Smooth muscle cell (in vitro differentiated cells): ENCODE data around the gene IL17RC. TPM values are rescaled to one million over a fixed set of nuclear protein-coding genes. Genes with fewer than 3 reads are reported as not detected.

Experiments
- DNase-seq: peaks from one replicate; lab custom pipeline; 2025; ENCODE audit not compliant: unreplicated experiment; lab: John Stamatoyannopoulos, UW
- H2AFZ ChIP-seq: fragments of 200-600 bp; sonication (generic); 2 replicates; pipeline ENCODE4 v1.6.0; 2016; ENCODE audit warnings: antibody characterized with exemption, low read depth, mild to moderate bottlenecking
- H3F3A ChIP-seq: fragments of 200-600 bp; sonication (generic); 2 replicates; pipeline ENCODE4 v1.6.0; 2017; ENCODE audit warnings: antibody characterized with exemption, low read depth
- H3K27ac ChIP-seq: fragments of 200-600 bp; sonication (generic); 2 replicates; pipeline ENCODE4 v1.5.1; 2016; ENCODE audit warnings: low read depth, mild to moderate bottlenecking
- H3K27me3 ChIP-seq: fragments of 200-600 bp; sonication (generic); 2 replicates; pipeline ENCODE4 v1.6.1; 2016; ENCODE audit warnings: low read depth, mild to moderate bottlenecking
- H3K36me3 ChIP-seq: fragments of 200-600 bp; sonication (generic); 2 replicates; pipeline ENCODE4 v1.5.1; 2016; ENCODE audit warnings: low read depth
- H3K4me1 ChIP-seq: fragments of 200-600 bp; sonication (generic); 2 replicates; pipeline ENCODE4 v1.5.1; 2016; ENCODE audit warnings: low read depth
- H3K4me2 ChIP-seq: fragments of 200-600 bp; sonication (generic); 2 replicates; pipeline ENCODE4 v1.6.0; 2016; ENCODE audit warnings: mild to moderate bottlenecking
- H3K4me3 ChIP-seq: fragments of 200-600 bp; sonication (generic); 2 replicates; pipeline ENCODE4 v1.5.1; 2016; ENCODE audit warnings: mild to moderate bottlenecking
- H3K79me2 ChIP-seq: fragments of 200-600 bp; sonication (generic); 2 replicates; pipeline ENCODE4 v1.6.0; 2016; ENCODE audit warnings: low read depth, mild to moderate bottlenecking
- H3K9ac ChIP-seq: fragments of 200-600 bp; sonication (generic); 2 replicates; pipeline ENCODE4 v1.6.0; 2016; ENCODE audit warnings: low read depth
- H3K9me3 ChIP-seq: fragments of 200-600 bp; sonication (generic); replicated peaks from 2 replicates; pipeline ENCODE4 v1.5.1; 2016; ENCODE audit warnings: low read depth
- H4K20me1 ChIP-seq: fragments of 200-600 bp; sonication (generic); 2 replicates; pipeline ENCODE4 v1.6.0; 2016; ENCODE audit warnings: low read depth
- CTCF ChIP-seq: fragments of 200-600 bp; sonication (generic); IDR thresholded peaks from 2 replicates; pipeline ENCODE4 v1.5.1; 2017; ENCODE audit warnings: borderline replicate concordance, mild to moderate bottlenecking, antibody characterized with exemption; ENCODE audit not compliant: insufficient read depth, poor library complexity, severe bottlenecking
- WGBS: methylation state at CpG from one replicate; pipeline ENCODE4 v1.1.7; 2016; ENCODE audit warnings: low lambda C conversion rate; 5-methylcytosine and 5-hydroxymethylcytosine counted together
- polyA plus RNA-seq: library from polyadenylated mRNA; unstranded; fragments of >200 nt; fragmentation: Nextera tagmentation; extraction: Ambion mirVana; gene quantifications from 2 replicates; pipeline ENCODE4 v1.2.1, GENCODE V29; 2016
- small RNA-seq: library from RNA; depleted of rRNA; stranded (forward); fragments of <200 nt; gene quantifications from one replicate; pipeline ENCODE3, GENCODE V24; 2014
- total RNA-seq: library from RNA; depleted of rRNA; stranded (reverse); fragments of >200 nt; gene quantifications from 2 replicates; pipeline ENCODE4 v1.2.3, GENCODE V29; 2014

Gene IL17RC
- total and polyA plus RNA-seq, 2 experiments from 2014 or later, result 36.7 to 37.3 TPM

GRCh38 chr3:9980251-9980650 is 63.4 kb downstream of the IL17RC start:
- H3K9me3 ChIP-seq, result no peaks in the 10 kb centered on the region
- no peak overlapping the region for H3K27ac ChIP-seq
- H3K4me2 ChIP-seq, result no peak overlapping the region
- H3K36me3 ChIP-seq, result no peaks in the 10 kb centered on the region
- no peak for DNase-seq
- H3K79me2 ChIP-seq, result peaks cover 21% of the 10 kb centered on the region
- no peak overlapping the region for H3K4me3 ChIP-seq
- no peak for TF ChIP-seq CTCF
- 94% methylated on average over 2 of the region's 2 CpGs for WGBS
- no peaks in the 10 kb centered on the region for H3K27me3 ChIP-seq
- H3K9ac ChIP-seq, result no peak overlapping the region
- H3K4me1 ChIP-seq, result peaks cover 1% of the 10 kb centered on the region
- H4K20me1 ChIP-seq, result peaks cover 35% of the 10 kb centered on the region
- H2AFZ ChIP-seq, result no peak overlapping the region
- H3F3A ChIP-seq, result peaks cover 14% of the 10 kb centered on the region

Small RNA genes lying within 50 kb of the gene (small RNA-seq; reads per million reads assigned to genes)
- gene RNU6-882P, result not detected

Other genes with a start within 250 kb of the IL17RC start
- not detected in 2 replicates for gene CPNE9, start 213.3 kb upstream of the IL17RC start, total RNA-seq
- gene CPNE9, start 213.3 kb upstream of the IL17RC start, polyA plus RNA-seq, result 0.44 TPM in 1 of 2 replicates, not detected in the other
- gene BRPF1, start 185.4 kb upstream of the IL17RC start, total RNA-seq, result 11.5 and 13.9 TPM in 2 replicates
- 14.3 and 17.1 TPM in 2 replicates for gene BRPF1, start 185.4 kb upstream of the IL17RC start, polyA plus RNA-seq
- 13.4 and 16.0 TPM in 2 replicates for gene OGG1, start 167.1 kb upstream of the IL17RC start, total RNA-seq
- 22.3 and 24.6 TPM in 2 replicates for gene OGG1, start 167.1 kb upstream of the IL17RC start, polyA plus RNA-seq
- 3.9 and 6.4 TPM in 2 replicates for gene CAMK1, start 147.2 kb upstream of the IL17RC start, total RNA-seq
- gene CAMK1, start 147.2 kb upstream of the IL17RC start, polyA plus RNA-seq, result 6.3 and 10.9 TPM in 2 replicates
- gene TADA3, start 124.6 kb upstream of the IL17RC start, total RNA-seq, result 50.9 and 51.8 TPM in 2 replicates
- gene TADA3, start 124.6 kb upstream of the IL17RC start, polyA plus RNA-seq, result 72.5 and 79.6 TPM in 2 replicates
- 93.9 and 143 TPM in 2 replicates for gene ARPC4, start 124.0 kb upstream of the IL17RC start, total RNA-seq
- gene ARPC4, start 124.0 kb upstream of the IL17RC start, polyA plus RNA-seq, result 128 and 130 TPM in 2 replicates
- 16.4 and 29.5 TPM in 2 replicates for gene TTLL3, start 106.8 kb upstream of the IL17RC start, total RNA-seq
- gene TTLL3, start 106.8 kb upstream of the IL17RC start, polyA plus RNA-seq, result 25.6 and 37.6 TPM in 2 replicates
- gene RPUSD3, start 73.1 kb upstream of the IL17RC start, total RNA-seq, result 49.7 and 62.8 TPM in 2 replicates
- 84.6 and 106 TPM in 2 replicates for gene RPUSD3, start 73.1 kb upstream of the IL17RC start, polyA plus RNA-seq
- not detected in 2 replicates for gene CIDEC, start 36.8 kb upstream of the IL17RC start, total RNA-seq
- not detected in 2 replicates for gene CIDEC, start 36.8 kb upstream of the IL17RC start, polyA plus RNA-seq
- 32.3 and 36.8 TPM in 2 replicates for gene JAGN1, start 26.5 kb upstream of the IL17RC start, total RNA-seq
- 37.3 and 49.8 TPM in 2 replicates for gene JAGN1, start 26.5 kb upstream of the IL17RC start, polyA plus RNA-seq
- 2.6 and 4.9 TPM in 2 replicates for gene IL17RE, start 14.2 kb upstream of the IL17RC start, total RNA-seq
- 0.32 and 3.4 TPM in 2 replicates for gene IL17RE, start 14.2 kb upstream of the IL17RC start, polyA plus RNA-seq
- gene CRELD1, start 16.7 kb downstream of the IL17RC start, total RNA-seq, result 25.8 and 26.4 TPM in 2 replicates
- 55.9 and 68.6 TPM in 2 replicates for gene CRELD1, start 16.7 kb downstream of the IL17RC start, polyA plus RNA-seq
- gene PRRT3, start 35.3 kb downstream of the IL17RC start, total RNA-seq, result 0.85 and 1.3 TPM in 2 replicates
- gene PRRT3, start 35.3 kb downstream of the IL17RC start, polyA plus RNA-seq, result 2.4 and 4.2 TPM in 2 replicates
- gene EMC3, start 69.7 kb downstream of the IL17RC start, total RNA-seq, result 111 and 122 TPM in 2 replicates
- 100 and 114 TPM in 2 replicates for gene EMC3, start 69.7 kb downstream of the IL17RC start, polyA plus RNA-seq
- gene FANCD2, start 109.3 kb downstream of the IL17RC start, total RNA-seq, result 5.6 and 7.6 TPM in 2 replicates
- gene FANCD2, start 109.3 kb downstream of the IL17RC start, polyA plus RNA-seq, result 4.4 and 5.8 TPM in 2 replicates
- gene FANCD2OS, start 191.2 kb downstream of the IL17RC start, total RNA-seq, result not detected in 2 replicates
- gene FANCD2OS, start 191.2 kb downstream of the IL17RC start, polyA plus RNA-seq, result not detected in 2 replicates
- gene BRK1, start 198.6 kb downstream of the IL17RC start, total RNA-seq, result 111 and 117 TPM in 2 replicates
- 228 and 231 TPM in 2 replicates for gene BRK1, start 198.6 kb downstream of the IL17RC start, polyA plus RNA-seq
- 21.4 and 26.8 TPM in 2 replicates for gene VHL, start 224.7 kb downstream of the IL17RC start, total RNA-seq
- 13.9 and 19.5 TPM in 2 replicates for gene VHL, start 224.7 kb downstream of the IL17RC start, polyA plus RNA-seq
- 1.9 and 3.4 TPM in 2 replicates for gene IRAK2, start 247.8 kb downstream of the IL17RC start, total RNA-seq
- gene IRAK2, start 247.8 kb downstream of the IL17RC start, polyA plus RNA-seq, result 2.8 and 3.3 TPM in 2 replicates